HAP-1 (cell line): ENCODE data around the gene ARHGAP24.

Experiments
- DNase-seq, 2 experiments: peaks; one replicate each; pipeline ENCODE4 v3.0.0-alpha.2; 2016 to 2020; ENCODE audit warnings: low spot score in 2 of 2
- H3K27me3 ChIP-seq: fragments of 250-450 bp; sonication (Bioruptor Pico); 2 replicates; pipeline ENCODE4 v1.5.1; 2020; ENCODE audit warnings: low read depth, mild to moderate bottlenecking, moderate library complexity
- H3K36me3 ChIP-seq: fragments of 250-450 bp; sonication (Bioruptor Pico); replicated peaks from 2 replicates; pipeline ENCODE4 v1.5.1; 2020; ENCODE audit warnings: mild to moderate bottlenecking
- H3K4me1 ChIP-seq: fragments of 250-450 bp; sonication (Bioruptor Pico); 2 replicates; pipeline ENCODE4 v1.5.1; 2020; ENCODE audit warnings: mild to moderate bottlenecking
- H3K4me3 ChIP-seq: fragments of 250-450 bp; sonication (Bioruptor Pico); 2 replicates; pipeline ENCODE4 v1.5.1; 2020; ENCODE audit warnings: mild to moderate bottlenecking, moderate library complexity
- H3K9me3 ChIP-seq: fragments of 250-450 bp; sonication (Bioruptor Pico); 2 replicates; pipeline ENCODE4 v1.5.1; 2020; ENCODE audit warnings: mild to moderate bottlenecking, moderate library complexity
- in situ Hi-C: fragments of 300-500 bp; cut with MboI; formaldehyde crosslinking; loops from 3 replicates; pipeline ENCODE4 v1.14.3; 2020; ENCODE audit warnings: low sequenced_read_pairs, inconsistent platforms, mixed read lengths

The ARHGAP24 gene

DNA sequence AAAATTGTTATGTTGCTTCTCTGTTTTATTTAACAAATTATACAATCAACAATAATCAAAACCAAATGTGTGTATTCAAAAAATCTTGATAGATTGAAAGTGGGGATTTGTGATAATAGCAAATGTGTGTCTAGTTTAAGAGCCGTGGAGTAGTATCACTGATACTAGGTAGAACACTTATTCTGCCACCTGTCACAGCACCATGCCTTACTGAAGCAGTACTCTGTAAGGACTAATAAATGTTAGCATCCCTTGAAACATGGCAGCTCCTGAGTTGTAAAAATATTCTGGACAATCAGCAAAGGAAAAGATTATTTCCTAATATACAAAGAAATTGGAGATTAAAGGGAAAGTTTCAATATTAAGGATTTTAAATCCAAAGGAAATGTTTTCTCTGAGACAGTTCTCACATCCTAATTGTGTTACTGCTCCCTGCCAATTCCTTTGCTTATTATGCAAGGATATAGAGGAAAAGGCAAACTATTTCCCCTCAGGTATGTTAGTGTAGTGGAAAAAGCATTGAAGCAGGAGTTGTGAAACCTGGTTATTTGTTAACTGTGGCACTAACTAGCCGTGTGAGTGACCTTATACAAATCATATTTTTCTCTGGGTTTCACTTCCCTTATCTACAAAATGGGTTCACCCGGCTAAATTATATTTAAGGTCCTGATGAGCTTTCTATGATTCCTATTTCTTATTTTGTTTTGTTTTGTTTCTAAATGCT, 303.1 kb downstream of the ARHGAP24 start:
- H3K36me3 ChIP-seq, result no peaks in the 10 kb centered on the region
- no peaks in the 10 kb centered on the region for H3K27me3 ChIP-seq
- DNase-seq, result no peak
- no peaks in the 10 kb centered on the region for H3K4me1 ChIP-seq
- in situ Hi-C loops, result loop anchor here (25.0 kb wide), 1 partner anchor 184 kb away; no protein-coding TSS in a partner anchor
- H3K4me3 ChIP-seq, result no peak overlapping the region
- no peaks in the 10 kb centered on the region for H3K9me3 ChIP-seq

DNA sequence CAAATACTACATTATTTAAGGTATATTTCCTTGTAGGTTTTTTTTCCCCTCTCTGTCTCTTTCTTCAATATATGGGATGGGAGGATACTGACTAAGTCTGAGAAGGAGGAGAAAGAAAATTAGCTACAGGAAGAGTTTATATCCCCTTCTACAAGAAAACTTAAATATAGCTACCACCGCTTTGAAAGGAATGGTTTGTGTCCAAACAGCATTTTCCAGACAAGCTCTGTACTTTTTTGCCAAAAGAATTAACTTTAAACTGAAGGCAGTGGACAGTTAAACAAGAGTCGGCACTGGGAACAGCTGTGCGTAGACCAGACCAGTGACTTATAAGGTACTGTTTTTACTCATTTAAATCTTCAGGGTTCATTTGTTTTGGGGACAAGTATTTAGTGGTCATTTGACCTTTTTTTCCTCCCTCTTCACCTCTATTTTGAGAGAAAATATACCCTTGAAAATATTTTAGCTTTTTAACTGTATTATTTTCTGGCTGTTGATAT, 303.7 kb downstream of the ARHGAP24 start:
- in situ Hi-C loops, result loop anchor here (25.0 kb wide), 1 partner anchor 184 kb away; no protein-coding TSS in a partner anchor
- H3K9me3 ChIP-seq, result no peaks in the 10 kb centered on the region
- no peaks in the 10 kb centered on the region for H3K4me1 ChIP-seq
- DNase-seq, result no peak
- no peaks in the 10 kb centered on the region for H3K27me3 ChIP-seq
- H3K36me3 ChIP-seq, result no peaks in the 10 kb centered on the region
- no peak overlapping the region for H3K4me3 ChIP-seq

DNA sequence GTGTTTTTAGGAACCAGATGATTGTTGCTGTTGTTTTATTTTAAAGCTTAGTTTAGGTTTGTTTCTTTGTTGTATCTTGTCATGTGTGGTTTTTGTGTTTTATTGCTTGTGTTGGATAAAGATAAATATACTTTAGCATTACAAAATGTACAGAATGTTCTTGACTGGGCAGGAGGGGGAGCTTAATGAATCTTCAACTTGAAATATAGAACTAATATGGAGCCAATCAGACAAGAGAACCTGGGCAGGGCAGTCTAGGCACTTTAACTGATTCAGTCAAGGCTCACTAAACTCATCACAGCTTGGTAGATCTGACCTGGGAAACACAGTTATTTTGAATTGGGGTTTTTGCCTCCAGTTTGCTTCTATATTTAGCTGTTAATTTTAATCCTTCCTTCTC, 304.2 kb downstream of the ARHGAP24 start:
- H3K36me3 ChIP-seq, result no peaks in the 10 kb centered on the region
- H3K4me3 ChIP-seq, result no peak overlapping the region
- H3K4me1 ChIP-seq, result no peaks in the 10 kb centered on the region
- no peaks in the 10 kb centered on the region for H3K9me3 ChIP-seq
- in situ Hi-C loops, result loop anchor here (25.0 kb wide), 1 partner anchor 183 kb away; no protein-coding TSS in a partner anchor
- no peaks in the 10 kb centered on the region for H3K27me3 ChIP-seq
- no peak for DNase-seq

DNA sequence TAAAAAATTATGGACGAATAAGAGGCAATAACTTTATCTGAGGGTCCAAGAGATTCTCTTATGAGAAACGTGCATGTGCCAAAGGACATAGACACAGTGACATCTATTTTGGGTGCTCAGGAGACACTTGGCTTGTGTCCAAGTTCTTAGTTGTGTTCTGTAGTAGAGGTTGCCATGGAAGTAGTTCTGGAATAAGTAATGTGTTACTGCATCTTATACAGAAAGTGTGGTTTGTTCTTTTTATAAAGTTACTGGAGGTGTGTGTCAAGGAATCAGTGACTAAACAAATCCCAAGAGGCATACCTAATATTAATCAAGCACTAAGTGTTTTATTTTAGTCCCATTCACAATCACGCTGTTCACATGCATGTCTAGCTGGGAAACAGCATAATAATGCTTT, 305.7 kb downstream of the ARHGAP24 start:
- no peaks in the 10 kb centered on the region for H3K27me3 ChIP-seq
- DNase-seq, result no peak
- H3K4me3 ChIP-seq, result no peak overlapping the region
- no peaks in the 10 kb centered on the region for H3K9me3 ChIP-seq
- in situ Hi-C loops, result loop anchor here (25.0 kb wide), 1 partner anchor 182 kb away; no protein-coding TSS in a partner anchor
- H3K36me3 ChIP-seq, result no peaks in the 10 kb centered on the region
- no peaks in the 10 kb centered on the region for H3K4me1 ChIP-seq

DNA sequence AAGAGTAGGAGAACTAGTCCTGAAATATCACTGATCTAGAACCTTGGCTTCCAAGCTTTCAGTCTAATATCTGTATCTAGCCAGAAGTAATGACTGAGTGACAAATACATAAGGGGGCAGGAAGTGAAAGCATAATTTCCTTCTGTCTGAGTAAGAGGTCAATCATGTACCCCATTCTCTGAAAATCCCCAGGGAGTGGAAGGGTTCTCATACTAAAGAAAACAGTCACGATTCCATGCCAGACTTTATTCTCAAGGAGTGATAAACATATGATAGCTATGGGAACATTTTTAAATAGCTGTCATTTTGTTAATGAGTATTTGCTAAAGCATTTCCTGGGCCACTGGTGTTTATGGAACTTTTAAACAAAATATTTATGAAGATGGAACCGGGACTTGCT, 308.5 kb downstream of the ARHGAP24 start:
- Histone ChIP-seq H3K4me1 (no peaks in the 10 kb centered on the region), H3K9me3 (no peaks in the 10 kb centered on the region), H3K4me3 (no peak overlapping the region), H3K36me3 (no peaks in the 10 kb centered on the region), H3K27me3 (no peaks in the 10 kb centered on the region)
- DNase-seq, result no peak
- in situ Hi-C loops, result loop anchor here (25.0 kb wide), 1 partner anchor 179 kb away; no protein-coding TSS in a partner anchor

DNA sequence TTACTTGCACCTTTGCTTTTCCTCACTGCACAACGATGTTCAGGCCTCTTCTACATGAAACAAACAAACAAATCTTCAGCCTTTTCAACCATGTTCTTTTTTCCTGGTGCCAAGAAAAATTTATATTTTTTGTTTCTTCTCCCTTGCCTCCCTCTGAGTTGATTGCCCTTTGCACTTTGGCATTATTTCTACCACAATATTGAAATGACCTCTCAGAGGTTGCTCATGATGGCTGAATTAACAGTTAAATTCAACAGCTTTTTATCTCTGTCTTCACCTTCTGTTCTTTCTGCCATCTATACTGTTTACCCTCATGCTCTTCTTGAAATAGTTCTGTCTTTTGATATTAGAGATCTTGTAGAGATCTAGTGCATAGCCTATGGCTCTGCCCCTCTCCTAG, 308.9 kb downstream of the ARHGAP24 start:
- DNase-seq, result no peak
- no peak overlapping the region for H3K4me3 ChIP-seq
- H3K36me3 ChIP-seq, result no peaks in the 10 kb centered on the region
- in situ Hi-C loops, result loop anchor here (25.0 kb wide), 1 partner anchor 178 kb away; no protein-coding TSS in a partner anchor
- no peaks in the 10 kb centered on the region for H3K4me1 ChIP-seq
- H3K9me3 ChIP-seq, result no peaks in the 10 kb centered on the region
- H3K27me3 ChIP-seq, result no peaks in the 10 kb centered on the region

DNA sequence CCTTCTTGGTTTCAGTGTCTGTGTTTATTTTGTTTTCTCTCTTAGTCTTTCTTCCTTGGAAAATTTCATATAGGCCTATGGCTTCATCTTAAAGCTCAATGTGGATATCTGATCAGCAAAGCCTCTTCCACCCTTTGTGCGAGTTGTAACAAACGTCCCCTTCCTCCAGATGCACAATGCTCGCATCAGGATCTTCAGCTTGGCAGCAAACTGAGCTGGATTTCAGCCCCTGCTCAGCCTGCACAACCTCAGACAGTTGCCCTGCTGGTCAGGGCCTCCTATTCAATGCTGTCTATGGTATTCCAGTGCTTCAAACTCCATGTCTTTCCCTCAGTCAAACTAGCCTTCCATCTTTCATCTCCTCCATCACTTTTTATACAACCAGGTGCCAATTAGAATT, 309.4 kb downstream of the ARHGAP24 start:
- no peaks in the 10 kb centered on the region for H3K36me3 ChIP-seq
- no peak for DNase-seq
- H3K4me1 ChIP-seq, result no peaks in the 10 kb centered on the region
- H3K4me3 ChIP-seq, result no peak overlapping the region
- in situ Hi-C loops, result loop anchor here (25.0 kb wide), 1 partner anchor 178 kb away; no protein-coding TSS in a partner anchor
- H3K27me3 ChIP-seq, result no peaks in the 10 kb centered on the region
- H3K9me3 ChIP-seq, result no peaks in the 10 kb centered on the region

DNA sequence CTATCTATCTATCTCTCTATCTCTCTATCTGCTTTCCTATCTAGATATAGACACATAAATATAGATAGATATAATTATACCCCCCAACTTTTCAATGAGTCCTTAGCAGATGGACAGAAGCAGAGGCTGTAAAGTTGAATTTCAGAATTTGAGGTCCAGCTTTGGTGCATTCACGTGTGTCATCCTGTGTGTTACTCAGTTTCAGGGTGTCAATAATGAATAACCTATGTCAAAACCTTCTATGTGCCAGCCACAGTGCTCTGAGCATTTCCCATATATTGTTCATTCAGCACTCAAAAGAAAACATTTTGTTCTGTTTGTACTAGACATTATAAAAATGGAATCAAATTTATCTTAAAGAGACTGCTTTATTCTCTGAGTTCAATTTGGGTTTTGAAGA, 310.0 kb downstream of the ARHGAP24 start:
- DNase-seq, result no peak
- Histone ChIP-seq H3K27me3 (no peaks in the 10 kb centered on the region), H3K36me3 (no peaks in the 10 kb centered on the region), H3K9me3 (no peaks in the 10 kb centered on the region), H3K4me1 (no peaks in the 10 kb centered on the region), H3K4me3 (no peak overlapping the region)
- in situ Hi-C loops, result loop anchor here (25.0 kb wide), 1 partner anchor 177 kb away; no protein-coding TSS in a partner anchor

DNA sequence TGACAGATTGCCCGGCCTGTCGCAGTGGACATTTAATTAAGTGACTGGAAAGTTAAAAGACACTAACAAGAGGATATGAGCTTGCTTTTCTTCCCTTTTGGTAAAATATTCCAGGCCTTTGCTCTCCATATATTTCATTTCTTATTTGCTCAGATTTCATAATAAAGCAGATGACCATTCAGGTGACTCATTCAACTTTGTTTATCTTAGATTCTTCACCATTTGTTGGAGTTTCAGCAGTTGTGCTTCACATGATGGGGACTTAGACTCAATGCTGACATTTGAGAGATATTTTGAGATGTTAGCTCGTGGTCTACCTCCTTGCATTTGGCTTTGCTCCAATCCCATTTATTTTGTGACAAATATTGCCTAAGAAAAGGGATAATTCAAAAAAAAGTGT, 312.2 kb downstream of the ARHGAP24 start:
- H3K36me3 ChIP-seq, result no peaks in the 10 kb centered on the region
- no peaks in the 10 kb centered on the region for H3K27me3 ChIP-seq
- no peaks in the 10 kb centered on the region for H3K9me3 ChIP-seq
- H3K4me1 ChIP-seq, result no peaks in the 10 kb centered on the region
- no peak overlapping the region for H3K4me3 ChIP-seq
- in situ Hi-C loops, result loop anchor here (25.0 kb wide), 1 partner anchor 175 kb away; no protein-coding TSS in a partner anchor
- DNase-seq, result no peak

DNA sequence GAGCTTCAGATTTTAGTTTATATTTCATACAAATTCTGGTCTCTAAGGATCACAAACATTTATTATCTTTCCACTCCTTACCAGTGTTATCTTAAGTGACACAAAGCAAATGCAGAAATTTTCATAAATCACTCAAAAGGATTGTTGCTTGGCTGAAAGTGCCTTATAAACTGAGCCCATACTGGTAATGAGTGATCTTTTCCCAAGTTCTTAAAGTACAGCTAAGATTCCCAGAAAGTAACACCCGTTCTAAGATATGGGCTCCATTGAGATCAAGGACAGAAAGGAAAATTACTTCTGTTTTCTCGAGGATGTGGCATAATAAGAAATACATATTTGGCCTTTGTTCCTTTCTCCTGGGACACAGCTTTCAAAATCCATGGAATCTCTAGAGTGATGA, 313.7 kb downstream of the ARHGAP24 start:
- no peaks in the 10 kb centered on the region for H3K36me3 ChIP-seq
- no peaks in the 10 kb centered on the region for H3K27me3 ChIP-seq
- H3K4me1 ChIP-seq, result no peaks in the 10 kb centered on the region
- H3K4me3 ChIP-seq, result no peak overlapping the region
- no peaks in the 10 kb centered on the region for H3K9me3 ChIP-seq
- no peak for DNase-seq
- in situ Hi-C loops, result loop anchor here (25.0 kb wide), 1 partner anchor 174 kb away; no protein-coding TSS in a partner anchor

DNA sequence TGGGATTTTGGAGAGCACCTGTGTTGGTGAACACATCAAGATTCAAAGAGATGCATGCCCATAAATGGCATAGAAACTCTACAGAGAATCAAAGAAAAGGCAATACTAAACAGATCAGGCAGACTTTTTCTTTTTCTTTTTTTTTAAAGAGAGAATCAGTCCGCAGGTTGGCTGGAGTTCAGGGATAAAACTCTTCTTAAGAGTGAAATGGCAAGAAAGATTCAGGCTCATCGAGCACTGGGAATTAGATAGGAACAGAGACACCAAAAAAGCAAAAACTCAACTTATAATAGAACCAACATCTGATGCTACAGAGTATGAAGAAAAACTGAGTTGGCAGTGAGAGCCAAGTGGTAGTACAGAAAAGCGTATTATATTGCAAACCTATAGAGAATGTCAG, 314.3 kb downstream of the ARHGAP24 start:
- Histone ChIP-seq H3K9me3 (no peaks in the 10 kb centered on the region), H3K36me3 (no peaks in the 10 kb centered on the region), H3K27me3 (no peaks in the 10 kb centered on the region), H3K4me1 (no peaks in the 10 kb centered on the region), H3K4me3 (no peak overlapping the region)
- in situ Hi-C loops, result loop anchor here (25.0 kb wide), 1 partner anchor 173 kb away; no protein-coding TSS in a partner anchor
- no peak for DNase-seq

DNA sequence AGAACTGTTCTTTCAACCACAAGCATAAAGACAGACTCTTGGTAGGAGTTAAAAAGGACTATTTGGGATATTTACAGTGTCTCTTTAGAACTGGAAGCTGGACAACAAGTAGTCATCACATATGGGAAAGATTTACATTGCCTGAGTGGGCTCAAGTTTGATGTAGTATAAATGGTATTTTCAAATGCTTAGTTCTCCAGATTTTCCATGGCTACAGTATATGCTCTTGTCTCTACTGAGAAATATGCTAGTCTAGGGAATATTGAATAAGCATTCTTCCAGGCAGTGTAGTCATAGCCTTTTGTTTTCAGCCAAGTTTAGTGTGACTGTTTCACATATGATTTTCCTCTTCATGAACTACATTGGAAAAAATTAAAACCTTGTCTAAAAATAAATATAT, 315.6 kb downstream of the ARHGAP24 start:
- H3K4me3 ChIP-seq, result no peak overlapping the region
- in situ Hi-C loops, result loop anchor here (25.0 kb wide), 1 partner anchor 172 kb away; no protein-coding TSS in a partner anchor
- no peaks in the 10 kb centered on the region for H3K27me3 ChIP-seq
- H3K36me3 ChIP-seq, result no peaks in the 10 kb centered on the region
- no peak for DNase-seq
- no peaks in the 10 kb centered on the region for H3K9me3 ChIP-seq
- H3K4me1 ChIP-seq, result no peaks in the 10 kb centered on the region

DNA sequence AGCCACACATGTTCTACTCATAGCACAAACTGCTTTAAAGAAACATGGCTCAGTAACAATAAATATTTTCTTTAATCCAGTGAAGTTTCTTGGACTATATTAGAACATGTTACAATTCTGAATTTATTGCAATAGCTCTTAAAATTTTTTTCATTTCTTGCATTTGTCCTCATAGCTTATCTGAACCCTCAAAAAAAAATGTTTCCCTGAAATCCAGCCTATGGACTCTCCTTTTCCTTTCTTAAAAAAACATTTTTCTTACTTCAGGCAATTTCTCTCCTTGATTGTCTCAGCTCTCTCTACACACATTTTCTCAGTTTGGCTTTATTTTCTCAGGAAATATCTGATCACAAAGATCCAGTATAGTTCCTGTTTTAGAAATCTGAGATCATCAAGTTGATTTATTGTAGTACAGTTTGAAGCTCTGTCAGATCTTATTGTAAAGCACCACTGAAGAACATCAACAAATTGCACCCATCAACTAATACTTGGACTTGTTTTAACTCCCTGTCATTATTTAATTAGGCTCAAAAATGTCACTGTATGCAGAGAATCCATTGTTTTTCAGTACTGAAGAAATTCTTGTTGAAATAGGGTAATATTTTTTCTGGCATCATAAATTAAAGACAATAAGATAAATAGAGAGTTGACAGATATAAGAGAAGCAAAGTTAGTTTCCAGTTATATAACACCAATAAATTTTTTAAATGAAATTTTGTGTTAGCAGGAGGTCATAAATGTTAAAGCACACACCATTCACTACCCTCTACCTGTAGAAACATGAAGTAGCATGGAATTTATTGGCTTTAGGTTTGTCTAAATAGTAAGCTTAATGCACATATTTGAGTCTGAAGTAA, 317.7 kb downstream of the ARHGAP24 start:
- in situ Hi-C loops, result loop anchor here (25.0 kb wide), 1 partner anchor 170 kb away; no protein-coding TSS in a partner anchor
- Histone ChIP-seq H3K36me3 (no peaks in the 10 kb centered on the region), H3K4me1 (no peaks in the 10 kb centered on the region), H3K4me3 (no peak overlapping the region), H3K27me3 (no peaks in the 10 kb centered on the region), H3K9me3 (no peaks in the 10 kb centered on the region)
- DNase-seq, result no peak
